Hepatocyte (in vitro differentiated cells): ENCODE results near the gene FNDC3B. TPM values are rescaled to one million over a fixed set of nuclear protein-coding genes. Genes with fewer than 3 reads are reported as not detected.

ENCODE experiments used
- DNase-seq: peaks from one replicate; pipeline ENCODE4 v3.0.0-alpha.2; 2016; ENCODE audit warnings: low spot score
- H2AFZ ChIP-seq: fragments of 200-600 bp; sonication (generic); 2 replicates; pipeline ENCODE4 v1.6.0; 2016; ENCODE audit warnings: antibody characterized with exemption, mild to moderate bottlenecking
- H3K27ac ChIP-seq: fragments of 200-600 bp; sonication (generic); 2 replicates; pipeline ENCODE4 v1.5.1; 2016; ENCODE audit warnings: mild to moderate bottlenecking
- H3K27me3 ChIP-seq: fragments of 200-600 bp; sonication (generic); 2 replicates; pipeline ENCODE4 v1.6.1; 2016
- H3K36me3 ChIP-seq: fragments of 200-600 bp; sonication (generic); replicated peaks from 2 replicates; pipeline ENCODE4 v1.5.1; 2016; ENCODE audit warnings: low read depth; ENCODE audit not compliant: insufficient read depth
- H3K4me1 ChIP-seq: fragments of 200-600 bp; sonication (generic); 2 replicates; pipeline ENCODE4 v1.5.1; 2016; ENCODE audit warnings: mild to moderate bottlenecking, moderate library complexity; ENCODE audit not compliant: insufficient read depth
- H3K4me2 ChIP-seq: fragments of 200-600 bp; sonication (generic); 2 replicates; pipeline ENCODE4 v1.6.0; 2016
- H3K4me3 ChIP-seq: fragments of 200-600 bp; sonication (generic); 2 replicates; pipeline ENCODE4 v1.5.1; 2016; ENCODE audit warnings: mild to moderate bottlenecking
- H3K79me2 ChIP-seq: fragments of 200-600 bp; sonication (generic); 2 replicates; pipeline ENCODE4 v1.6.0; 2017; ENCODE audit warnings: mild to moderate bottlenecking
- H3K9me2 ChIP-seq: fragments of 200-600 bp; sonication (generic); replicated peaks from 2 replicates; pipeline ENCODE4 v1.6.0; 2017; ENCODE audit warnings: mild to moderate bottlenecking; ENCODE audit not compliant: insufficient read depth
- H3K9me3 ChIP-seq: fragments of 200-600 bp; sonication (generic); 2 replicates; pipeline ENCODE4 v1.5.1; 2016; ENCODE audit warnings: low read depth, mild to moderate bottlenecking
- H4K20me1 ChIP-seq: fragments of 200-600 bp; sonication (generic); 2 replicates; pipeline ENCODE4 v1.6.0; 2016; ENCODE audit warnings: mild to moderate bottlenecking; ENCODE audit not compliant: insufficient read depth, poor library complexity, severe bottlenecking
- EZH2 ChIP-seq: fragments of 200-600 bp; sonication (generic); IDR thresholded peaks from 2 replicates; pipeline ENCODE4 v1.6.1; 2016; ENCODE audit warnings: antibody characterized with exemption, mild to moderate bottlenecking, borderline replicate concordance
- EZH2phosphoT487 ChIP-seq: fragments of 200-600 bp; sonication (generic); IDR thresholded peaks from one replicate; pipeline ENCODE4 v1.6.1; 2018; ENCODE audit warnings: antibody characterized with exemption, mild to moderate bottlenecking, low read depth, moderate library complexity; ENCODE audit not compliant: unreplicated experiment, severe bottlenecking
- WGBS: methylation state at CpG from one replicate; pipeline ENCODE4 v1.1.6; 2016; ENCODE audit warnings: low lambda C conversion rate; ENCODE audit errors: missing lambda C conversion rate; 5-methylcytosine and 5-hydroxymethylcytosine counted together
- polyA plus RNA-seq: library from polyadenylated mRNA; unstranded; fragments of >200 nt; fragmentation: Nextera tagmentation; extraction: Ambion mirVana; gene quantifications from 2 replicates; pipeline ENCODE4 v1.2.1, GENCODE V29; 2016
- total RNA-seq: library from RNA; depleted of rRNA; stranded (reverse); fragments of >200 nt; gene quantifications from 2 replicates; pipeline ENCODE4 v1.2.3, GENCODE V29; 2014
- TF ChIP-seq, protein P1 (sequence below): fragments of 200-600 bp; sonication (generic); IDR thresholded peaks from 2 replicates; pipeline ENCODE4 v1.5.1; 2016; ENCODE audit warnings: antibody characterized with exemption, mild to moderate bottlenecking; ENCODE audit not compliant: poor library complexity

Gene FNDC3B
- total and polyA plus RNA-seq, 2 experiments from 2014 or later, result 61.2 to 113 TPM

GRCh38 chr3:172170841-172171240, 131.5 kb downstream of the FNDC3B start:
- Histone ChIP-seq H3K36me3 (no peaks in the 10 kb centered on the region), H3K27me3 (no peaks in the 10 kb centered on the region), H3K27ac (no peak overlapping the region), H3K9me2 (no peaks in the 10 kb centered on the region), H3K4me2 (no peak overlapping the region), H2AFZ (no peak overlapping the region), H3K79me2 (peaks cover 91% of the 10 kb centered on the region), H3K4me1 (peaks cover 28% of the 10 kb centered on the region), H3K9me3 (no peaks in the 10 kb centered on the region), H3K4me3 (no peak overlapping the region), H4K20me1 (peaks cover 11% of the 10 kb centered on the region)
- no peak for TF ChIP-seq EZH2phosphoT487
- TF ChIP-seq EZH2, result no peak
- TF ChIP-seq, protein P1, sequence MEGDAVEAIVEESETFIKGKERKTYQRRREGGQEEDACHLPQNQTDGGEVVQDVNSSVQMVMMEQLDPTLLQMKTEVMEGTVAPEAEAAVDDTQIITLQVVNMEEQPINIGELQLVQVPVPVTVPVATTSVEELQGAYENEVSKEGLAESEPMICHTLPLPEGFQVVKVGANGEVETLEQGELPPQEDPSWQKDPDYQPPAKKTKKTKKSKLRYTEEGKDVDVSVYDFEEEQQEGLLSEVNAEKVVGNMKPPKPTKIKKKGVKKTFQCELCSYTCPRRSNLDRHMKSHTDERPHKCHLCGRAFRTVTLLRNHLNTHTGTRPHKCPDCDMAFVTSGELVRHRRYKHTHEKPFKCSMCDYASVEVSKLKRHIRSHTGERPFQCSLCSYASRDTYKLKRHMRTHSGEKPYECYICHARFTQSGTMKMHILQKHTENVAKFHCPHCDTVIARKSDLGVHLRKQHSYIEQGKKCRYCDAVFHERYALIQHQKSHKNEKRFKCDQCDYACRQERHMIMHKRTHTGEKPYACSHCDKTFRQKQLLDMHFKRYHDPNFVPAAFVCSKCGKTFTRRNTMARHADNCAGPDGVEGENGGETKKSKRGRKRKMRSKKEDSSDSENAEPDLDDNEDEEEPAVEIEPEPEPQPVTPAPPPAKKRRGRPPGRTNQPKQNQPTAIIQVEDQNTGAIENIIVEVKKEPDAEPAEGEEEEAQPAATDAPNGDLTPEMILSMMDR, result no peak
- no peak for DNase-seq

DNA sequence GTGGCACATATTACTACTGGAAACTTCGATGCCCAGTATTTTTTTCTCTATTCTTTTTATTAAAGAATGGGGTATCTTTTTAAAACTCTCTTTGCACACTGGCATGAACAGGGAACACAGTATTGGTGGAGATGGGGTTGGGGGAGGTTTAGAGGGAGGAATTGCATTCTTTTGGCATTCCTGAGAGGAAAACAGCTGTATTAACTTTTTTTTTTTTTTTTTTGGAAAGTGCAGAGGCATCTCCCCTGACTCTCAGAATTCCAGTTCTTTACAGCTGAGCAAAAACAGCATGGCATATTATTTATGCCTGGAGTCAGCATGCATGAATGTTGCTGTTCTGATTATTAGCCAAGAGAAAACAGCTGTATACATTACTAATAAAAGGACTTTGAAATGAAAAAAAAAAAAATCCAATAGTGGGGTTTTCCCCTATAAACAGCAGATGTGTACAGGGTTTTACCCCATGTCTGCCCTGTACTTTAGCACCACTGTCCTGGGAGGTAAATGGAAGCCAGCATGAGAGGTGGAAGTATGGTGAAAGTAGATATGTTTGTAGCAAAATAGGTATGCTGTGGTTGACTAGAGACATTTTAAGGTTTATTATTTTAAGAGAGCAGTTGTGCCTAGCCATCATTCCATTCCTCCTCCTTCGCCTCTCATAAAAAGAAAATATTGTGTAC, 132.2 kb downstream of the FNDC3B start:
- Histone ChIP-seq H3K79me2 (peaks cover 91% of the 10 kb centered on the region), H3K27ac (peak overlapping the region; percentile 8), H3K4me2 (no peak overlapping the region)

GRCh38 chr3:172173316-172174254, 134.2 kb downstream of the FNDC3B start:
- 82% methylated on average over 13 of the region's 13 CpGs for WGBS
- TF ChIP-seq EZH2, result no peak
- TF ChIP-seq, protein P1, result no peak
- TF ChIP-seq EZH2phosphoT487, result no peak
- no peaks in the 10 kb centered on the region for H3K9me3 ChIP-seq
- no peak for DNase-seq
- peak overlapping the region; percentile 22 for H3K27ac ChIP-seq
- no peaks in the 10 kb centered on the region for H3K36me3 ChIP-seq
- no peak overlapping the region for H3K4me3 ChIP-seq
- H3K27me3 ChIP-seq, result no peaks in the 10 kb centered on the region
- no peak overlapping the region for H2AFZ ChIP-seq
- H3K4me2 ChIP-seq, result no peak overlapping the region
- peaks cover 13% of the 10 kb centered on the region for H4K20me1 ChIP-seq
- H3K4me1 ChIP-seq, result peaks cover 28% of the 10 kb centered on the region
- H3K79me2 ChIP-seq, result peaks cover 90% of the 10 kb centered on the region
- no peaks in the 10 kb centered on the region for H3K9me2 ChIP-seq

More for the DNA sequence above, 132.2 kb downstream of the FNDC3B start:
- Histone ChIP-seq H3K9me3 (no peaks in the 10 kb centered on the region), H2AFZ (no peak overlapping the region), H4K20me1 (peaks cover 11% of the 10 kb centered on the region), H3K4me3 (no peak overlapping the region), H3K4me1 (peaks cover 28% of the 10 kb centered on the region), H3K36me3 (no peaks in the 10 kb centered on the region), H3K27me3 (no peaks in the 10 kb centered on the region), H3K9me2 (no peaks in the 10 kb centered on the region)
- 90% methylated on average over 2 of the region's 2 CpGs for whole genome bisulfite sequencing
- TF ChIP-seq, protein P1, result no peak
- TF ChIP-seq EZH2 (no peak), EZH2phosphoT487 (no peak)
- no peak for DNase-seq
